SK-N-SH (cell line): ENCODE results near the gene FN3K. TPM values are rescaled to one million over a fixed set of nuclear protein-coding genes. Genes with fewer than 3 reads are reported as not detected.
A peak's percentile ranks its signal among the peaks of the same experiment; 100 is the strongest.

Source experiments
- CTCF ChIA-PET: fragments of 300-600, 350-600 bp; formaldehyde crosslinking; extraction: SDS; loops from one replicate; lab custom pipeline; 2021; lab: Yijun Ruan, JAX
- POLR2A ChIA-PET: fragments of 350-600 bp; sonication (Branson Sonifier 250); formaldehyde crosslinking; extraction: SDS; loops from one replicate; lab custom pipeline; 2020; ENCODE audit warnings: antibody characterized with exemption, inconsistent platforms; lab: Yijun Ruan, JAX
- DNase-seq: peaks from one replicate; pipeline ENCODE4 v3.0.0; 2012
- H2AFZ ChIP-seq: fragments of 200-600 bp; sonication (generic); 2 replicates; pipeline ENCODE4 v1.8.1; 2016; ENCODE audit warnings: antibody characterized with exemption, mild to moderate bottlenecking, low read depth
- H3F3A ChIP-seq: fragments of 200-600 bp; sonication (generic); replicated peaks from 2 replicates; pipeline ENCODE3; 2016; ENCODE audit warnings: antibody characterized with exemption, mild to moderate bottlenecking; ENCODE audit not compliant: insufficient read depth
- H3K27ac ChIP-seq, 2 experiments: fragments of 200-500 bp in 1 of 2; fragments of 200-600 bp in 1 of 2; sonication (Bioruptor generic) in 1 of 2; sonication (generic), shearing (Covaris generic) in 1 of 2; 2 replicates each; pipeline versions ENCODE4 v1.5.1 to v1.6.1; 2014 to 2016; ENCODE audit warnings: low read depth in 2 of 2, inconsistent platforms in 1 of 2, low read length in 1 of 2, mild to moderate bottlenecking in 1 of 2, mixed read lengths in 1 of 2
- H3K27me3 ChIP-seq: fragments of 200-600 bp; sonication (generic), shearing (Covaris generic); 2 replicates; pipeline ENCODE4 v1.6.1; 2016; ENCODE audit warnings: mixed run types; ENCODE audit not compliant: insufficient read depth
- H3K36me3 ChIP-seq, 2 experiments: fragments of 200-500 bp in 1 of 2; fragments of 200-600 bp in 1 of 2; sonication (Bioruptor generic) in 1 of 2; sonication (generic) in 1 of 2; replicated peaks in 1 of 2; 2 replicates each; pipeline versions ENCODE3 to v1.5.1; 2014 to 2016; ENCODE audit warnings: low read length in 1 of 2, mild to moderate bottlenecking in 1 of 2; ENCODE audit not compliant: insufficient read depth in 2 of 2, control insufficient read depth in 1 of 2
- H3K4me1 ChIP-seq, 2 experiments: fragments of 200-500 bp in 1 of 2; fragments of 200-600 bp in 1 of 2; sonication (Bioruptor generic) in 1 of 2; sonication (generic), shearing (Covaris generic) in 1 of 2; 2 replicates each; pipeline versions ENCODE4 v1.5.1 to v1.6.1; 2014 to 2016; ENCODE audit warnings: low read depth in 1 of 2, low read length in 1 of 2, mixed run types in 1 of 2; ENCODE audit not compliant: insufficient read depth in 2 of 2, control insufficient read depth in 1 of 2
- H3K4me2 ChIP-seq: fragments of 200-600 bp; sonication (generic), shearing (Covaris generic); 2 replicates; pipeline ENCODE4 v1.6.1; 2017; ENCODE audit warnings: mixed run types
- H3K4me3 ChIP-seq, 2 experiments: fragments of 200-500 bp in 1 of 2; fragments of 200-600 bp in 1 of 2; sonication (Bioruptor generic) in 1 of 2; sonication (generic), shearing (Covaris generic) in 1 of 2; 2 replicates each; pipeline versions ENCODE4 v1.5.1 to v1.8.1; 2014 to 2016; ENCODE audit warnings: low read depth in 2 of 2, inconsistent platforms in 1 of 2, low read length in 1 of 2, mild to moderate bottlenecking in 1 of 2, mixed read lengths in 1 of 2, moderate library complexity in 1 of 2
- H3K79me2 ChIP-seq: fragments of 200-600 bp; sonication (generic); 2 replicates; pipeline ENCODE4 v1.8.1; 2017; ENCODE audit warnings: mild to moderate bottlenecking; ENCODE audit not compliant: insufficient read depth
- H3K9ac ChIP-seq: fragments of 200-600 bp; sonication (generic); 2 replicates; pipeline ENCODE4 v1.6.1; 2017; ENCODE audit warnings: mixed run types
- H3K9me2 ChIP-seq: fragments of 200-600 bp; sonication (generic); 2 replicates; pipeline ENCODE4 v1.6.1; 2017; ENCODE audit warnings: mixed run types
- H3K9me3 ChIP-seq: fragments of 200-600 bp; sonication (generic); 2 replicates; pipeline ENCODE4 v1.6.1; 2017; ENCODE audit warnings: mixed run types, mild to moderate bottlenecking, moderate library complexity
- H4K20me1 ChIP-seq: fragments of 200-600 bp; sonication (generic); 2 replicates; pipeline ENCODE4 v1.6.1; 2017; ENCODE audit warnings: mild to moderate bottlenecking, mixed run types; ENCODE audit not compliant: insufficient read depth
- CHD2 ChIP-seq: fragments of 150-350 bp; IDR thresholded peaks from 2 replicates; pipeline ENCODE4 v1.6.1; 2018; ENCODE audit warnings: low read length; ENCODE audit not compliant: partially characterized antibody
- CTCF ChIP-seq: fragments of 200-600 bp; sonication (generic); IDR thresholded peaks from 2 replicates; pipeline ENCODE4 v1.6.1; 2017; ENCODE audit warnings: antibody characterized with exemption, mild to moderate bottlenecking, moderate library complexity
- EP300 ChIP-seq, 2 experiments: IDR thresholded peaks; 2 replicates each; pipeline versions ENCODE4 v1.4.0 to v1.6.1; 2012; ENCODE audit warnings: borderline replicate concordance in 1 of 2, low read depth in 1 of 2, low read length in 1 of 2
- FOXM1 ChIP-seq: IDR thresholded peaks from 2 replicates; pipeline ENCODE4 v1.4.0; 2012; ENCODE audit warnings: low read depth, mild to moderate bottlenecking
- GABPA ChIP-seq: IDR thresholded peaks from 2 replicates; pipeline ENCODE4 v1.4.0; 2012; ENCODE audit warnings: low read depth, mild to moderate bottlenecking
- IRF3 ChIP-seq: fragments of 150-350 bp; IDR thresholded peaks from 2 replicates; pipeline ENCODE4 v1.6.1; 2016; ENCODE audit warnings: mild to moderate bottlenecking, low read depth, low read length
- JUND ChIP-seq: IDR thresholded peaks from 2 replicates; pipeline ENCODE4 v1.4.0; 2012
- MEF2A ChIP-seq: IDR thresholded peaks from 2 replicates; pipeline ENCODE4 v1.4.0; 2012; ENCODE audit warnings: low read depth, borderline replicate concordance
- MXI1 ChIP-seq: IDR thresholded peaks from 2 replicates; pipeline ENCODE4 v1.6.1; 2012; ENCODE audit warnings: mild to moderate bottlenecking, low read depth, low read length, improper control_type of control experiment
- POLR2AphosphoS5 ChIP-seq: IDR thresholded peaks from 2 replicates; pipeline ENCODE4 v1.6.1; 2012; ENCODE audit warnings: low read depth, low read length
- RAD21 ChIP-seq: IDR thresholded peaks from 2 replicates; pipeline ENCODE4 v1.6.1; 2012; ENCODE audit warnings: mild to moderate bottlenecking, low read length
- RCOR1 ChIP-seq: fragments of 150-350 bp; IDR thresholded peaks from 2 replicates; pipeline ENCODE4 v1.6.1; 2017; ENCODE audit warnings: antibody characterized with exemption, low read length
- REST ChIP-seq: IDR thresholded peaks from 2 replicates; pipeline ENCODE4 v1.6.1; 2012; ENCODE audit warnings: mild to moderate bottlenecking, low read depth, low read length, moderate library complexity
- SMC3 ChIP-seq: IDR thresholded peaks from 2 replicates; pipeline ENCODE4 v1.6.1; 2012; ENCODE audit warnings: low read depth, low read length, improper control_type of control experiment
- TEAD4 ChIP-seq: IDR thresholded peaks from 2 replicates; pipeline ENCODE4 v1.4.0; 2012; ENCODE audit warnings: mild to moderate bottlenecking, borderline replicate concordance; ENCODE audit not compliant: insufficient read depth
- WGBS: methylation state at CpG from one replicate; pipeline ENCODE4 v1.1.6; 2017; ENCODE audit warnings: low lambda C conversion rate; 5-methylcytosine and 5-hydroxymethylcytosine counted together
- polyA plus RNA-seq, 3 experiments: library from polyadenylated mRNA; depleted of rRNA; stranded (reverse); fragments of >200 nt; gene quantifications; 2 replicates each; pipeline ENCODE4 v1.2.3, GENCODE V29; 2012
- TF ChIP-seq, protein P1 (sequence below): fragments of 150-350 bp; IDR thresholded peaks from 2 replicates; pipeline ENCODE4 v1.6.1; 2017; ENCODE audit warnings: antibody characterized with exemption, low read length, low read depth, borderline replicate concordance
- TF ChIP-seq, protein P2 (sequence below): IDR thresholded peaks from 2 replicates; pipeline ENCODE4 v1.4.0; 2012; ENCODE audit warnings: low read depth, borderline replicate concordance

The FN3K gene
- polyA plus RNA-seq, 1 of the 3 experiments (the other 2 are of a cell fraction) = 9.9 TPM

- TF ChIP-seq MXI1 (no peak), FOXM1 (no peak), IRF3 (no peak), JUND (no peak), SMC3 (no peak), GABPA (no peak), MEF2A (no peak), TEAD4 (no peak), RAD21 (no peak), CHD2 (no peak), REST (no peak), CTCF (no peak), RCOR1 (no peak), EP300 (IDR thresholded peaks at IDR 0.05; ENCODE audit: borderline replicate concordance in 1 of 2, low read depth in 1 of 2, low read length in 1 of 2) (no peak), POLR2AphosphoS5 (no peak)
- TF ChIP-seq, protein P1, sequence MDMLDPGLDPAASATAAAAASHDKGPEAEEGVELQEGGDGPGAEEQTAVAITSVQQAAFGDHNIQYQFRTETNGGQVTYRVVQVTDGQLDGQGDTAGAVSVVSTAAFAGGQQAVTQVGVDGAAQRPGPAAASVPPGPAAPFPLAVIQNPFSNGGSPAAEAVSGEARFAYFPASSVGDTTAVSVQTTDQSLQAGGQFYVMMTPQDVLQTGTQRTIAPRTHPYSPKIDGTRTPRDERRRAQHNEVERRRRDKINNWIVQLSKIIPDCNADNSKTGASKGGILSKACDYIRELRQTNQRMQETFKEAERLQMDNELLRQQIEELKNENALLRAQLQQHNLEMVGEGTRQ = no peak
- TF ChIP-seq, protein P2, sequence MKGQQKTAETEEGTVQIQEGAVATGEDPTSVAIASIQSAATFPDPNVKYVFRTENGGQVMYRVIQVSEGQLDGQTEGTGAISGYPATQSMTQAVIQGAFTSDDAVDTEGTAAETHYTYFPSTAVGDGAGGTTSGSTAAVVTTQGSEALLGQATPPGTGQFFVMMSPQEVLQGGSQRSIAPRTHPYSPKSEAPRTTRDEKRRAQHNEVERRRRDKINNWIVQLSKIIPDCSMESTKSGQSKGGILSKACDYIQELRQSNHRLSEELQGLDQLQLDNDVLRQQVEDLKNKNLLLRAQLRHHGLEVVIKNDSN = no peak
- Histone ChIP-seq H3K4me2 (no peak overlapping the region), H3K27me3 (no peaks in the 10 kb centered on the region), H3K9me2 (no peaks in the 10 kb centered on the region), H3F3A (no peaks in the 10 kb centered on the region), H3K27ac (no peak overlapping the region), H3K4me3 (no peak overlapping the region), H4K20me1 (no peaks in the 10 kb centered on the region), H3K9ac (no peak overlapping the region), H2AFZ (no peak overlapping the region), H3K4me1 (no peaks in the 10 kb centered on the region), H3K9me3 (no peaks in the 10 kb centered on the region), H3K36me3 (peaks cover 42 to 47% of the 10 kb centered on the region in 2 experiments), H3K79me2 (peaks cover 4% of the 10 kb centered on the region; the same call in 1 of the 2 replicates)
- ChIA-PET CTCF (interaction anchor here (1.0 to 2.1 kb wide), 5 partner anchors 10 to 333 kb away, joined by 3 to 8 read pairs (median 3); no protein-coding TSS in a partner anchor), POLR2A (no interaction called here)
- 91% methylated on average over 7 of the region's 7 CpGs for WGBS
- peak; percentile 8 for DNase-seq
Observed at GRCh38 chr17:82769041-82769440, 33.6 kb downstream of the FN3K start.
